Measurements from ENCODE around the gene ITGA1. TPM values are rescaled to one million over a fixed set of nuclear protein-coding genes. Genes with fewer than 3 reads are reported as not detected.

Gene ITGA1
- total RNA-seq, 1 experiment from 2014 or later: 16.0 TPM

DNA sequence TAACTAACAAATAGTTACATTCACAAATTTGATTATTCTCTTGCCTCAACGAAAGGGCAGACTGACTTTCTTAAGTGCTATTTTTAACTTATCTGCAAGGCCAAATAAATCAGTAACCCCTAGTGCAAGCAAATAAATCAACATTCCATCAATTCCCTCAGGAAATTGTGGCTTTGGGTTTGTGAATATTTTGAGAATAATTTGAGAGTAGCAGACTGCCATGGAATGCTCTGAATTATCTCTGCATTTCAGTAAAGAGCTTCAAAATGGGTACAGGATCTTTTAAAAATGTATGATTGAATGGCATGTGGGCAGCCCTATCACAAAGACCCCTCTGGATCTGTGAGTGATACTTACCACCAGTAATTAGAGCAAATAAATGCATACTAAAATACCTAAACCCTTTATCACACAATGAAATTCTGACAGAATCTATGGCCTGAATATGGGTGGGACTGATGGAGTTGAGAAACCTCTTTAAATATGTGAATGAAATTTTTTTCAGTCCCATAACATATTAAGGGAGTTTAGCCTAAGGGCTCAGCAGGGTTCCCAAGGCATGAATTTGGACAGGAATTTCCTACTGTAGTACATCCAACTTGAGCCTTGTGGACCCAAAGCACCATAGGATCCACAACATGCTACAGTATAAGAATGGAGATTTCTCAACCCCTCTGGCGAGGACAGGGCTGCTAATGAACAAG, 109.0 kb downstream of the ITGA1 start:
- DNase-seq (ENCODE audit: low spot score): no peak

GRCh38 chr5:52897238-52897614, 109.5 kb downstream of the ITGA1 start:
- no peak for DNase-seq (ENCODE audit: low spot score)

GRCh38 chr5:52898961-52899680, 111.4 kb downstream of the ITGA1 start:
- no peak for DNase-seq (ENCODE audit: low spot score)

- DNase-seq (ENCODE audit: low spot score): no peak
These were observed 115.4 kb downstream of the ITGA1 start for GRCh38 chr5:52903142-52903541.

- DNase-seq (ENCODE audit: low spot score): no peak
These were observed 118.6 kb downstream of the ITGA1 start for GRCh38 chr5:52906343-52906742.

DNA sequence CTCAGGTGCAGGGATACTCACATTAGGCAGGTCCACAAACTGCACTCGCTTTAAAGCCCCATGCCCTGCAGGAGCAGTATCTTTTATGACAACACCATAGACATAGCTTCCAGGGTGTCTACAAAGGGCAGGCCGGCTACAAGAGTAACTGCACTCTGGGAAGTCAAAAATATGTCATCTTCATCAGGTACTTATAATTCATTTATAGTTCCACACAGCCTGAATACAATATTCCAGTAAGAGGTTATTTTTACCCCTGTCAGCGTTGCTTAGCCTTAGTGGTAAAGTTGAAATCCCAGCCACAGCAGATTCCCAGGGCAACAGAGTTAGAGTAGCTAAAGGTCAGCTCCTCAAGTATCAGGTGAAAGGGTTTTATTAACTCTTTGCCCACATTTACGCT, 119.1 kb downstream of the ITGA1 start:
- no peak for DNase-seq (ENCODE audit: low spot score)

- DNase-seq (ENCODE audit: low spot score): no peak
These were observed 121.5 kb downstream of the ITGA1 start for GRCh38 chr5:52909192-52909591.

DNA sequence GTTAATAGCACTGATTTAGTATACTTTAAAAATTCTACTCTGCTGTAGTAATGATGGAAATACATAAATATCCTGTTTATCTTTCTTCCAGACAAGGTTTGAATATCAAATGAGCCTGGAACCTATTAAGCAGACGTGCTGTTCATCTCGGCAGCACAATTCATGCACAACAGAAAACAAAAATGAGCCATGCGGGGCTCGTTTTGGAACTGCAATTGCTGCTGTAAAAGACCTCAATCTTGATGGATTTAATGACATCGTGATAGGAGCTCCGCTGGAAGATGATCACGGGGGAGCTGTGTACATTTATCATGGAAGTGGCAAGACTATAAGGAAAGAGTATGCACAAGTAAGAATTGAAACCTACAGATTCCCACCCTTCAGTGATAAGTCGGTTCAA, 122.4 kb downstream of the ITGA1 start:
- no peak for DNase-seq (ENCODE audit: low spot score)

GRCh38 chr5:52915176-52915875, 127.6 kb downstream of the ITGA1 start:
- DNase-seq (ENCODE audit: low spot score): peak; percentile 62

GRCh38 chr5:52920929-52921328, 133.2 kb downstream of the ITGA1 start:
- no peak for DNase-seq (ENCODE audit: low spot score)

DNA sequence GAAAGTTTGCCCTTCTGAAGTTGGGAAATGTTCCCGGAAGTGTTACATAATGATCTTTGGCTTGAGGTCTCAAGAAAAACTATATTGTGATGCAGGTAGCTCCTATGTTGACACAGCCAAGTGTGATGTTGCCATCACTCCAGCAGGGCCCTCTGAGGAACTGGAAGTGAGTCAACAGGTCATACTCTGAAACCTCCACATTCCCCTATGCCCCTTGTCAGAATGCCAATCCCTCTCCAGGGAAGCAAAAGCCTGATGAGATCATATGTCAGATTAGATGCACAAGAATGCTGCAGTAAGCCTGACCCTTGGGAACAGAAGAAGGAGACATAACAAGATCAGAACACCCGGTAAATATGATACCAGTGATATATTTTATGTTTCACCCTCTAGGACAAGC, 134.7 kb downstream of the ITGA1 start:
- peak; percentile 72 for DNase-seq (ENCODE audit: low spot score)

- no peak for DNase-seq (ENCODE audit: low spot score)
These were observed 136.7 kb downstream of the ITGA1 start for GRCh38 chr5:52924456-52924855.

DNA sequence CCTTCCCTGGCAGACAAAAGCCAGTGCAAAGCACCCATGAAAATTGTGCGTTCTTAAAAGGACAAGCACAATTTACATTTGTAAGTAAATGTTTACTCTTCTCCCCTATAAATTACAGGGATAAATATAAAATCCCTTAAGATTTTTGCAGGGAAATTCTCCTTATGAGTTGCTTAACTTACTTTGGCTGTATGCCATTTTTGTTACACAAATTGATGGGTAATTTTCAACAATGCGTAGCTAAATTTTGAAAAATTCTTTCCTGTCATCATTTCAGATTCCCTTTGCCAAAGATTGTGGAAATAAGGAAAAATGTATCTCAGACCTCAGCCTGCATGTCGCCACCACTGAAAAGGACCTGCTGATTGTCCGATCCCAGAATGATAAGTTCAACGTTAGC, 137.3 kb downstream of the ITGA1 start:
- DNase-seq (ENCODE audit: low spot score): no peak

GRCh38 chr5:52928689-52929088, 141.0 kb downstream of the ITGA1 start:
- no peak for DNase-seq (ENCODE audit: low spot score)

DNA sequence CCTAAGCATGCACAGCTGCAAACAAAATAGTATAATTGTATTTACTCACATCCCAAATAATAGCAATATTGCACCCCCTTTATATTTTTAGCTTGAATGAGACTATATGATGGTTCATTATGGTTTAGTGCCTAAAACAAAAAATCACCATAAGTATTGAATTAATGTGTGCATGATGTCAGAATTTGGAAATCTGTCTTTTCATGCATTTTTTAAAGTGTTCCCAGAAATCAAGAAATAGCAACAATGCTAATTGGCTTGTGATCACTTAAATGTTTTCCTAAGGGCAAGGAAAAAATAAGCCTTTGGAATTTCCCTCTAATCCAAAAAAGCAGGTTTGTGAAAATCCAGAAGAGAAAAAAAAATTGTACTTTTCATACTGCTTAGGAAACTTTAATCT, 150.5 kb downstream of the ITGA1 start:
- DNase-seq (ENCODE audit: low spot score): no peak

DNA sequence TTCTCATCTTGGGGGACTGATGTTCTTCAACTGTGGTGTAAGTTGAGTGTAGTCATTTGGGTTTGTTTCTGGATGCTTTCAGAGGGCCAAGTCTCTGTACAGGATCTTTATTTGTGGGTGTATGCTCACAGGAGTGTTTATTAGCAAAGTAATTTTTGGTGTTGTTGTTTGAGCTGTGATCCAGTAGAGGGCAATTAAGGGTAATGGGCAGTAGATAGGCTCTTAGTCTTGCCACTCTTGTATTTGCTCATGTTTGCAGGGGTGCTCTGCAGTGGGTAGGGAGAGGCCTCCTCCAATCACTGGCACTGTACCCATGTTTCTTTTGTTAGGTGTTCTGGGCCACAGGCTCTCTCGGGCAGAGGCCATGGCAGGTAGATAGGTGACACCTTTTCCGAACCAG, 155.6 kb downstream of the ITGA1 start:
- DNase-seq (ENCODE audit: low spot score): peak; percentile 18

- no peak for DNase-seq (ENCODE audit: low spot score)
These were observed 156.1 kb downstream of the ITGA1 start for GRCh38 chr5:52943808-52944207.

GRCh38 chr5:52945040-52945439, 157.3 kb downstream of the ITGA1 start:
- no peak for DNase-seq (ENCODE audit: low spot score)

GRCh38 chr5:52947208-52947607, 159.5 kb downstream of the ITGA1 start:
- no peak for DNase-seq (ENCODE audit: low spot score)

- DNase-seq (ENCODE audit: low spot score): no peak
These were observed 160.1 kb downstream of the ITGA1 start for GRCh38 chr5:52947851-52948250.

DNA sequence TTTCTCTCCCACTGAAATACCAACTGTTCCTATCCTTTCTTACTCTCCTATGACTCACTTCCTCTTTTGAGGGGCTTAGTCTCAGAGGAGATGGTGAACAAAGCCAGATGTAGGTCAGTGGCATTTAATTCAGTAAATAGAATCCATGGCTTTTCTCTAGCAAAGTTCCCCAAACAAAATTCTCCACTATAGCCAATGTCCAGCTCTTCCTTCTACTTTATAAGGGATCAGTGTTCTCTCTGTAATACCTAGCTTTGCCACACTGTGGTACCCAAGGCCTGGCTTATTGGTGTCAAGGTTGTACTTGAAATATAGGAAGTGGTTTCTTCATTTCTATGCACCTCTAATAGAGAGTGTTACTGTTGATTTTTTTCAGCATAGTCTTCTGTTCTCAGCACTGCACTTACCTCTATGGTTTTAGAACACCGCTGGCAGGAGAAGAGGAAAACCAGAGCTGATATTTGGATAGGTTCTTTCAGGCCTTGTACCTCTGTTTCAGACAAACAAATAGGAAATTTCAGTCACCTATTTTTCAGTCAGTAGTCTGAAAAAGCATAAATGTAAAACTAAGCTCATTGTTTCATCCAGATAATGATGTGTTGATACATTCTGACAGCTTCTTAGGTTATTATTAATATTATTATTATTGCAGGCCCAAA, 160.8 kb downstream of the ITGA1 start:
- peak; percentile 86 for DNase-seq (ENCODE audit: low spot score)

GRCh38 chr5:52950686-52951085, 163.0 kb downstream of the ITGA1 start:
- no peak for DNase-seq (ENCODE audit: low spot score)
